NB4 (cell line): ENCODE measurements around the gene LZTS3.
"Not testable (repeated sequence)": the region's sequence is repeated elsewhere in the genome, so short reads cannot be mapped to it uniquely, and the experiment has no call there.

Source experiments
- DNase-seq: peaks from one replicate; pipeline ENCODE4 v3.0.0; 2010; ENCODE audit warnings: low read depth
- H3K4me3 ChIP-seq: one replicate; pipeline ENCODE4 v1.5.1; 2011; ENCODE audit warnings: mild to moderate bottlenecking, low read depth, low read length, moderate library complexity
- MYC ChIP-seq: IDR thresholded peaks from 2 replicates; pipeline ENCODE4 v1.6.1; 2011; ENCODE audit warnings: low read depth, low read length
- POLR2A ChIP-seq: IDR thresholded peaks from 2 replicates; pipeline ENCODE4 v1.6.1; 2011; ENCODE audit warnings: mild to moderate bottlenecking; ENCODE audit not compliant: insufficient read length; ENCODE audit errors: extremely low read depth
- TF ChIP-seq, protein P1 (sequence below): IDR thresholded peaks from one replicate; pipeline ENCODE4 v1.5.1; 2012; ENCODE audit warnings: low read depth, low read length
- TF ChIP-seq, protein P2 (sequence below): IDR thresholded peaks from 2 replicates; pipeline ENCODE4 v1.6.1; 2011; ENCODE audit warnings: low read depth, low read length

The LZTS3 gene

DNA sequence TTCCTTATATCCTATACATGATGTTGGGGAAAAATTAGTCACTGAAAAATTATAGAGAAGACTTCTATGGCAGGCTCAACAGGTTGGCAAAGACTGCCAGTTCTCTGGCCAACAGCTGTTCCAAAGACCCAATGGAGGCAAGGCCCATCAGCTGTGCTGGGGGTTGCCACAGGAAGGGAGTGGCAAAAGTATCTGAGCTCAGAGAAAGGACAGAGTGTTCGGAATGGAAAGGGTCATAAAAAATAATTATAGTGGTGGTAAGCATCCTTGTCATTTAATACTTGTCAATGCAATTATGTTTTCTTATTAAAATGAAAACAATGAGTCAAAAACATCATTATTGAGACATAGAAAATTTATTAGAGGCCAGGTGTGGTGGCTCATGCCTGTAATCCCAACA is 49.8 kb downstream of the LZTS3 start:
- H3K4me3 ChIP-seq: no peak overlapping the region
- TF ChIP-seq POLR2A (no peak), MYC (no peak)
- DNase-seq: no peak

DNA sequence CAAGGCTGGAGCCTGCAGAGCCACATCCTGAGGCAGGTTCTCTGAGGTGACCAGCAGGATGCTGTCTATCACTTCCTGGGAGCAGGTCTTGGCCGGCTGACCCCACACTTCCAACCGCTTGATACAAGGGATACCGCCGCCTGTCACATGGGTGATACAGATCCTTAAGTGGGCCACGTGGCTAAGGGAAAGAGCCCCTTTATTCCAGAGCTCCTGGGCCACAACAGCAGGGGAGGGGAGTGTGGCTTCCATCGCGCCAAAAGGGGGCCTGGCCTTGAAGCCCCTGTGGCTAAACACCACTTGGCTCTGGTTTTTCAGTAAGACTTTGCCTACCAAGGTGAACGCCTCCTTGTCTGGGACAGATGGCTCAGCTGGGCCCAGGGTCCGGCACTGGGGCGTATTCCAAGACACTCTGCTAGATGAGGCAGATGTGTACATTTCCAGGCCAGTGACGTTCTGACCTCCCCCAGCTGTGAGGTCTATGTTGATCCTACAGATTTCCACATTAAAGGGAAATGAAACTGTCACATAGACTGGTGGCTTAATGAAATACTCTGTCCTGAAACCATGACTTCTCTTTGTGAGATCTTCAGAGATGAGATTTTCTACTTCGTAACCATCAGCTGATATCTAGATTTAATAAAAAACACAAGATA is 51.3 kb downstream of the LZTS3 start:
- no peak for DNase-seq
- TF ChIP-seq, protein P1, sequence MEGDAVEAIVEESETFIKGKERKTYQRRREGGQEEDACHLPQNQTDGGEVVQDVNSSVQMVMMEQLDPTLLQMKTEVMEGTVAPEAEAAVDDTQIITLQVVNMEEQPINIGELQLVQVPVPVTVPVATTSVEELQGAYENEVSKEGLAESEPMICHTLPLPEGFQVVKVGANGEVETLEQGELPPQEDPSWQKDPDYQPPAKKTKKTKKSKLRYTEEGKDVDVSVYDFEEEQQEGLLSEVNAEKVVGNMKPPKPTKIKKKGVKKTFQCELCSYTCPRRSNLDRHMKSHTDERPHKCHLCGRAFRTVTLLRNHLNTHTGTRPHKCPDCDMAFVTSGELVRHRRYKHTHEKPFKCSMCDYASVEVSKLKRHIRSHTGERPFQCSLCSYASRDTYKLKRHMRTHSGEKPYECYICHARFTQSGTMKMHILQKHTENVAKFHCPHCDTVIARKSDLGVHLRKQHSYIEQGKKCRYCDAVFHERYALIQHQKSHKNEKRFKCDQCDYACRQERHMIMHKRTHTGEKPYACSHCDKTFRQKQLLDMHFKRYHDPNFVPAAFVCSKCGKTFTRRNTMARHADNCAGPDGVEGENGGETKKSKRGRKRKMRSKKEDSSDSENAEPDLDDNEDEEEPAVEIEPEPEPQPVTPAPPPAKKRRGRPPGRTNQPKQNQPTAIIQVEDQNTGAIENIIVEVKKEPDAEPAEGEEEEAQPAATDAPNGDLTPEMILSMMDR: no peak
- TF ChIP-seq MYC (no peak), POLR2A (no peak)
- TF ChIP-seq, protein P2, sequence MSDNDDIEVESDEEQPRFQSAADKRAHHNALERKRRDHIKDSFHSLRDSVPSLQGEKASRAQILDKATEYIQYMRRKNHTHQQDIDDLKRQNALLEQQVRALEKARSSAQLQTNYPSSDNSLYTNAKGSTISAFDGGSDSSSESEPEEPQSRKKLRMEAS: no peak
- no peak overlapping the region for H3K4me3 ChIP-seq

DNA sequence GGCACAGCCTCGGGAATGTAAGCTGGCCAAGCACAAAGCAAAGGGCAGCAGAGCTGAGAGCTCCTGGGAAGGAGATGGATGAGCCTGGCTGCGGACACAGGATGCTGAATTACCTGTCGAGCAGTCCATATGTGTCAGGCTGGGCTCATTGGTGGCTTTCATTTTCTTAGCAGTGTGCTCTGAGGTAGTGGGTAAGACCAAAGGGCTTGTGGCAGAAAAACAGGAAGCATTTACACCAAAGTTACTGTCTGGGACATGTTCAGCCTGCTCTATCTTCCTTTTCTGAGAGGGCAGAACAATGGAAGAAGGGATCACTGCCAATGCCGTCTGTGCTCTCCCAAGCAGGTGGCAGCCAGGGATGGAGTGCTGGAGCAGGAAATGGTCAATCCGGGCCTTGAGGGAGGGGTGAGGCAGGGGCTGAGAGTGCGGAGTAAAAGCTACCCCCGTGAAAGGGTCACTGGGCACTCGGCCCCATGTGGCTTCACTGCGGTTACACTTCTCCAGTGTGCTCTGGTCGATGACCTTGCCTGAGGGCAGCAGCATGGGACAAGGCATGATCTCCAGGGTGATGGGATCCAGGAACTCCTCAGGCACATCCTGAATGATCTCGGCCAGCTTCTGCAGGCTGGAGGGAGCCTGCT is 52.0 kb downstream of the LZTS3 start:
- TF ChIP-seq MYC (no peak), POLR2A (no peak)
- TF ChIP-seq, protein P1: no peak
- TF ChIP-seq, protein P2: no peak
- H3K4me3 ChIP-seq: no peak overlapping the region
- DNase-seq: peak; percentile 17

DNA sequence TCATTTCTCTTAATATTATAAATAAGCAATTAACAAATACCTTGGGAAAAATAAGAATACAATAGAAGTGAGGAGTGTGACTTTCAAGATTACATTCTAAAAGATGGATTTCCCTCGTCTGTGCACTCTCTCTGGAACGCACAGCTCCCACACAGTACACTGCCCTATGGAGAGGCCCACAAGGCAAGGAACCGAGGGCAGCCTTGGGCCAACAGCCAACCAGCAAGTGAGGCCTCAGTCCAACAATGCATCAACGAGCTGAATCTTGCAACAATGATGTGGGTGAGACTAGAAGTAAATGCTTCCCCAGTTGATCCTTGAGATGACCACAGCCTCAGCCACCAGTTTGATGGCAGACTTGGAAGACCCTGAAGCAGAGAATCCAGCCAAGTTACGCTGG is 54.3 kb downstream of the LZTS3 start:
- no peak overlapping the region for H3K4me3 ChIP-seq
- no peak for DNase-seq
- no peak for TF ChIP-seq POLR2A
- TF ChIP-seq, protein P1: no peak
- TF ChIP-seq MYC: no peak
- TF ChIP-seq, protein P2: no peak

DNA sequence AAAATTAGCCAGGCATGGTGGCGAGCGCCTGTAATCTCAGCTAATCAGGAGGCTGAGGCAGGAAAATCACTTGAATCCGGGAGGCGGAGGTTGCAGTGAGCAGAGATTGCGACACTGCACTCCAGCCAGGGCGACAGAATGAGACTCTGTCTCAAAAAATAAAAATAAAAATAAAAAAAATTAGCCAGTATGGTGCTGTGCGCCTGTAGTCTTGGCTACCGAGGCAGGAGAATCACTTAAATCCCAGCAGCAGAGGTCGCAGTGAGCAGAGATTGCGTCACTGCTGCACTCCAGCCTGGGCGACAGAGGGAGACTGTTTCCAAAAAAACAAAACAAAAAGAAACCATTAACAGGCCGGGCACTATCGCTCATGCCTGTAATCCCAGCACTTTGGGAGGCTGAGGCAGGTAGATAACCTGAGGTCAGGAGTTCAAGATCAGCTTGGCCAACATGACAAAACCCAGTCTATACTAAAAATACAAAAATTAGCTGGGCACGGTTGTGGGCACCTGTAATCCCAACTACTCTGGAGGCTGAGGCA is 55.4 kb downstream of the LZTS3 start:
- peak; percentile 81 for DNase-seq
- TF ChIP-seq, protein P1: peak; percentile 68
- not testable (repeated sequence) for H3K4me3 ChIP-seq

DNA sequence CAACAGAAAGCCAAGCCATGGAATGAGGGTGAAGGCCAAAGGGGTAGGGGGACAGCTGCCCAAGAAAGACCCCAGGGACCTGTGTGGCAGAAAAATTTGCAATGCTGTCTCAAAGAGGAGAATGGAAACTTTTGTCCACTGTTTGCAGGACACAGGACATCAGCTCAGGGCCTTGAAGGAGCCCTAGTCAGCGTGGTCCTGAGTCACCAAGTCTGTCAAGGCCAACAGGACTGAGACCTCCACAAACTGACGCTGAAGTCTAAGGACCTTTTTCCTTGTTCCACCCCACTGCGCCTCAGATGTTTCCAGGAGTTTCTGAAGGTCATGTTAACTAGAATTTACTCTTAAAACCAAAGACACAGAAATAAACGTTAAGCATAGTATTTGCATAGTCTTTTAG is 57.0 kb downstream of the LZTS3 start:
- H3K4me3 ChIP-seq: no peak overlapping the region
- TF ChIP-seq MYC: no peak
- no peak for DNase-seq
